Smooth muscle cell (in vitro differentiated cells): ENCODE measurements around the gene OR6C6. TPM values are rescaled to one million over a fixed set of nuclear protein-coding genes. Genes with fewer than 3 reads are reported as not detected.

ENCODE experiments used
- DNase-seq: peaks from one replicate; lab custom pipeline; 2025; ENCODE audit not compliant: unreplicated experiment; lab: John Stamatoyannopoulos, UW
- H2AFZ ChIP-seq: fragments of 200-600 bp; sonication (generic); 2 replicates; pipeline ENCODE4 v1.6.0; 2016; ENCODE audit warnings: antibody characterized with exemption, low read depth, mild to moderate bottlenecking
- H3F3A ChIP-seq: fragments of 200-600 bp; sonication (generic); 2 replicates; pipeline ENCODE4 v1.6.0; 2017; ENCODE audit warnings: antibody characterized with exemption, low read depth
- H3K27ac ChIP-seq: fragments of 200-600 bp; sonication (generic); 2 replicates; pipeline ENCODE4 v1.5.1; 2016; ENCODE audit warnings: low read depth, mild to moderate bottlenecking
- H3K27me3 ChIP-seq: fragments of 200-600 bp; sonication (generic); 2 replicates; pipeline ENCODE4 v1.6.1; 2016; ENCODE audit warnings: low read depth, mild to moderate bottlenecking
- H3K36me3 ChIP-seq: fragments of 200-600 bp; sonication (generic); 2 replicates; pipeline ENCODE4 v1.5.1; 2016; ENCODE audit warnings: low read depth
- H3K4me1 ChIP-seq: fragments of 200-600 bp; sonication (generic); 2 replicates; pipeline ENCODE4 v1.5.1; 2016; ENCODE audit warnings: low read depth
- H3K4me2 ChIP-seq: fragments of 200-600 bp; sonication (generic); 2 replicates; pipeline ENCODE4 v1.6.0; 2016; ENCODE audit warnings: mild to moderate bottlenecking
- H3K4me3 ChIP-seq: fragments of 200-600 bp; sonication (generic); 2 replicates; pipeline ENCODE4 v1.5.1; 2016; ENCODE audit warnings: mild to moderate bottlenecking
- H3K79me2 ChIP-seq: fragments of 200-600 bp; sonication (generic); 2 replicates; pipeline ENCODE4 v1.6.0; 2016; ENCODE audit warnings: low read depth, mild to moderate bottlenecking
- H3K9ac ChIP-seq: fragments of 200-600 bp; sonication (generic); 2 replicates; pipeline ENCODE4 v1.6.0; 2016; ENCODE audit warnings: low read depth
- H3K9me3 ChIP-seq: fragments of 200-600 bp; sonication (generic); replicated peaks from 2 replicates; pipeline ENCODE4 v1.5.1; 2016; ENCODE audit warnings: low read depth
- H4K20me1 ChIP-seq: fragments of 200-600 bp; sonication (generic); 2 replicates; pipeline ENCODE4 v1.6.0; 2016; ENCODE audit warnings: low read depth
- CTCF ChIP-seq: fragments of 200-600 bp; sonication (generic); IDR thresholded peaks from 2 replicates; pipeline ENCODE4 v1.5.1; 2017; ENCODE audit warnings: borderline replicate concordance, mild to moderate bottlenecking, antibody characterized with exemption; ENCODE audit not compliant: insufficient read depth, poor library complexity, severe bottlenecking
- WGBS: methylation state at CpG from one replicate; pipeline ENCODE4 v1.1.7; 2016; ENCODE audit warnings: low lambda C conversion rate; 5-methylcytosine and 5-hydroxymethylcytosine counted together
- polyA plus RNA-seq: library from polyadenylated mRNA; unstranded; fragments of >200 nt; fragmentation: Nextera tagmentation; extraction: Ambion mirVana; gene quantifications from 2 replicates; pipeline ENCODE4 v1.2.1, GENCODE V29; 2016
- total RNA-seq: library from RNA; depleted of rRNA; stranded (reverse); fragments of >200 nt; gene quantifications from 2 replicates; pipeline ENCODE4 v1.2.3, GENCODE V29; 2014

Gene OR6C6
- total and polyA plus RNA-seq, 2 experiments from 2014 or later, result not detected

DNA sequence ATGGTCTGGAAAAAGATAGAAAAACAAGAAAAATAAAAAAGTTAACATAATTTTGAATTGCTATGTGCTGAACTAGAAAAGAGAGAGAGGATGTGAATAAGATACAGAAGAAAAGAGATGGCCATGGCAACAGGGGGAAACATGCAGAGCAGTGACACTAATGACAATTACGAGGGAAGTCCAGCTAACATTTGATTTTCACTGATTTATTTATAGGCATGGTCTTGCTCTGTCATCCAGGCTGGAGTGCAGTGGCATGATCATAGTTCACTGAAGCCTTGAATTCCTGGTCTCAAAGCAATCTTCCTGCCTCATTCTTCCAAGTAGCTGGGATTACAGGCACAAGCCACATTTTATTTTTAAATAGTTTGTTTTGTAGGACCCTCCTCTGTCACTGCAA is 50.2 kb downstream of the OR6C6 start:
- H3K4me2 ChIP-seq, result no peak overlapping the region
- 84% methylated on average over 1 of the region's 1 CpG for WGBS
- no peaks in the 10 kb centered on the region for H3K36me3 ChIP-seq

DNA sequence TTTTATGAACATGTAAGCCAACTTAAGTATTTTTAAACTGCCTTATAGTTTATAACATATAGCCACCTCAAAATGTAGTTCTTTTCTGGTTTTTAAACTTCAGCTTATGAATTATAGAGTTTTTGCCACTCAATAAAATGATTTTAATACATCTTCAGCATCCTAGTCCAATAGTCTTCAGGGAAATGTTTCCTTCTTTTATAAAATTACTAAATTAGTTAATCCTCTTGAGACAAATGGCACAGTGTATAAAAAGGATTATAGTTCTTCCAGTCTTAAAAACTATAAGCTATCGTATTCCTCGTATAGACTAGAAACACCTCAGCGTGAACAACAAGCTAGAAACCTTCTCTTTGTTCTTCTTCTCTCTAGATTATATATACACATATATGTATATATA is 52.1 kb downstream of the OR6C6 start, which contains the start of gene OR6C74:
Gene OR6C74, plus strand, starts transcription at position 301 of the 400 bp plus-strand sequence. CDS start 2,679 bp downstream, outside the sequence.
- Histone ChIP-seq H3K4me3 (no peak within 1 kb of the TSS), H4K20me1 (no peaks in the 10 kb centered on the region), H3K9ac (no peak within 1 kb of the TSS), H2AFZ (no peak within 1 kb of the TSS), H3F3A (no peaks in the 10 kb centered on the region), H3K9me3 (no peaks in the 10 kb centered on the region), H3K4me1 (no peaks in the 10 kb centered on the region), H3K36me3 (no peaks in the 10 kb centered on the region), H3K79me2 (no peaks in the 10 kb centered on the region), H3K27me3 (no peaks in the 10 kb centered on the region), H3K4me2 (no peak within 1 kb of the TSS), H3K27ac (no peak within 1 kb of the TSS)
- no peak for DNase-seq
- 87% methylated on average over 3 of the region's 3 CpGs for WGBS
- no peak for TF ChIP-seq CTCF

More for the DNA sequence above, 50.2 kb downstream of the OR6C6 start:
- TF ChIP-seq CTCF, result no peak
- H3K4me1 ChIP-seq, result no peaks in the 10 kb centered on the region
- DNase-seq, result no peak
- H3K27me3 ChIP-seq, result no peaks in the 10 kb centered on the region
- no peaks in the 10 kb centered on the region for H3F3A ChIP-seq
- H3K79me2 ChIP-seq, result no peaks in the 10 kb centered on the region
- no peak overlapping the region for H3K27ac ChIP-seq
- H3K4me3 ChIP-seq, result no peak overlapping the region
- no peak overlapping the region for H2AFZ ChIP-seq
- no peak overlapping the region for H3K9ac ChIP-seq
- H3K9me3 ChIP-seq, result no peaks in the 10 kb centered on the region
- H4K20me1 ChIP-seq, result no peaks in the 10 kb centered on the region

Other genes with a start within 250 kb of the OR6C6 start
- gene OR9K2, start 170.2 kb downstream of the OR6C6 start, total RNA-seq, result not detected in 2 replicates
- gene OR9K2, start 170.2 kb downstream of the OR6C6 start, polyA plus RNA-seq, result not detected in 2 replicates
- not detected in 2 replicates for gene OR10A7, start 75.5 kb downstream of the OR6C6 start, total RNA-seq
- gene OR10A7, start 75.5 kb downstream of the OR6C6 start, polyA plus RNA-seq, result not detected in 2 replicates
- gene OR6C74, start 52.0 kb downstream of the OR6C6 start, total RNA-seq, result not detected in 2 replicates
- not detected in 2 replicates for gene OR6C74, start 52.0 kb downstream of the OR6C6 start, polyA plus RNA-seq
- not detected in 2 replicates for gene OR6C1, start 17.8 kb upstream of the OR6C6 start, total RNA-seq
- gene OR6C1, start 17.8 kb upstream of the OR6C6 start, polyA plus RNA-seq, result not detected in 2 replicates
- gene OR6C3, start 34.2 kb upstream of the OR6C6 start, total RNA-seq, result not detected in 2 replicates
- gene OR6C3, start 34.2 kb upstream of the OR6C6 start, polyA plus RNA-seq, result not detected in 2 replicates
- gene OR6C75, start 66.4 kb upstream of the OR6C6 start, total RNA-seq, result not detected in 2 replicates
- gene OR6C75, start 66.4 kb upstream of the OR6C6 start, polyA plus RNA-seq, result not detected in 2 replicates
- gene OR6C65, start 104.0 kb upstream of the OR6C6 start, total RNA-seq, result not detected in 2 replicates
- gene OR6C65, start 104.0 kb upstream of the OR6C6 start, polyA plus RNA-seq, result not detected in 2 replicates
- not detected in 2 replicates for gene OR6C76, start 129.7 kb upstream of the OR6C6 start, total RNA-seq
- gene OR6C76, start 129.7 kb upstream of the OR6C6 start, polyA plus RNA-seq, result not detected in 2 replicates
- not detected in 2 replicates for gene OR6C2, start 147.5 kb upstream of the OR6C6 start, total RNA-seq
- not detected in 2 replicates for gene OR6C2, start 147.5 kb upstream of the OR6C6 start, polyA plus RNA-seq
- gene OR6C70, start 173.6 kb upstream of the OR6C6 start, total RNA-seq, result not detected in 2 replicates
- gene OR6C70, start 173.6 kb upstream of the OR6C6 start, polyA plus RNA-seq, result not detected in 2 replicates
- not detected in 2 replicates for gene OR6C68, start 195.8 kb upstream of the OR6C6 start, total RNA-seq
- not detected in 2 replicates for gene OR6C68, start 195.8 kb upstream of the OR6C6 start, polyA plus RNA-seq